HEK293 (cell line): ENCODE data around the gene ADAMTS10.

ENCODE experiments used
- ATF2 ChIP-seq: fragments of 450-650 bp; formaldehyde crosslinking; IDR thresholded peaks from 2 replicates; pipeline ENCODE4 v1.5.1; 2016; ENCODE audit warnings: missing biosample characterization, missing genetic modification characterization, low read depth
- KLF9 ChIP-seq: fragments of 450-650 bp; formaldehyde crosslinking; IDR thresholded peaks from 2 replicates; pipeline ENCODE4 v1.5.1; 2016; ENCODE audit warnings: missing biosample characterization, missing genetic modification characterization, low read depth
- OSR2 ChIP-seq: fragments of 450-650 bp; formaldehyde crosslinking; IDR thresholded peaks from 2 replicates; pipeline ENCODE4 v1.5.1; 2016; ENCODE audit warnings: missing biosample characterization, missing genetic modification characterization
- REST ChIP-seq: fragments of 450-650 bp; formaldehyde crosslinking; IDR thresholded peaks from 2 replicates; pipeline ENCODE4 v1.5.1; 2016; ENCODE audit warnings: missing biosample characterization, missing genetic modification characterization
- TRIM28 ChIP-seq: IDR thresholded peaks from 2 replicates; pipeline ENCODE4 v1.6.1; 2011; ENCODE audit warnings: low read length, control low read depth, borderline replicate concordance
- ZNF248 ChIP-seq: fragments of 450-650 bp; formaldehyde crosslinking; IDR thresholded peaks from 2 replicates; pipeline ENCODE4 v1.5.1; 2017; ENCODE audit warnings: missing biosample characterization, missing genetic modification characterization
- ZNF37A ChIP-seq: fragments of 450-650 bp; IDR thresholded peaks from 2 replicates; pipeline ENCODE4 v1.5.1; 2018; ENCODE audit warnings: missing biosample characterization, missing genetic modification characterization
- ZNF629 ChIP-seq: fragments of 450-650 bp; formaldehyde crosslinking; IDR thresholded peaks from 2 replicates; pipeline ENCODE4 v1.5.1; 2017; ENCODE audit warnings: missing biosample characterization, missing genetic modification characterization
- ZNF777 ChIP-seq: fragments of 450-650 bp; formaldehyde crosslinking; IDR thresholded peaks from 2 replicates; pipeline ENCODE4 v1.5.1; 2017; ENCODE audit warnings: missing biosample characterization, missing genetic modification characterization, borderline replicate concordance
- ZNF792 ChIP-seq: fragments of 450-650 bp; formaldehyde crosslinking; IDR thresholded peaks from 2 replicates; pipeline ENCODE4 v1.5.1; 2016; ENCODE audit warnings: missing biosample characterization, missing genetic modification characterization
- TF ChIP-seq, protein P1 (sequence below): fragments of 450-650 bp; formaldehyde crosslinking; IDR thresholded peaks from 2 replicates; pipeline ENCODE4 v1.5.1; 2016; ENCODE audit warnings: missing biosample characterization, missing genetic modification characterization
- TF ChIP-seq, protein P2 (sequence below): fragments of 450-650 bp; formaldehyde crosslinking; IDR thresholded peaks from 2 replicates; pipeline ENCODE4 v1.5.1; 2017; ENCODE audit warnings: missing biosample characterization, missing genetic modification characterization

GRCh38 chr19:8638078-8638619 lies 27.6 kb upstream of the ADAMTS10 start:
- TF ChIP-seq ATF2 (tag by site-specific recombination) (no peak), ZNF777 (tag by site-specific recombination) (no peak), KLF9 (tag by site-specific recombination) (no peak), TRIM28 (no peak), OSR2 (tag by site-specific recombination) (no peak), REST (no peak), ZNF629 (tag by site-specific recombination) (no peak), ZNF37A (no peak), ZNF792 (no peak), ZNF248 (tag by site-specific recombination) (no peak)
- TF ChIP-seq, protein P1, sequence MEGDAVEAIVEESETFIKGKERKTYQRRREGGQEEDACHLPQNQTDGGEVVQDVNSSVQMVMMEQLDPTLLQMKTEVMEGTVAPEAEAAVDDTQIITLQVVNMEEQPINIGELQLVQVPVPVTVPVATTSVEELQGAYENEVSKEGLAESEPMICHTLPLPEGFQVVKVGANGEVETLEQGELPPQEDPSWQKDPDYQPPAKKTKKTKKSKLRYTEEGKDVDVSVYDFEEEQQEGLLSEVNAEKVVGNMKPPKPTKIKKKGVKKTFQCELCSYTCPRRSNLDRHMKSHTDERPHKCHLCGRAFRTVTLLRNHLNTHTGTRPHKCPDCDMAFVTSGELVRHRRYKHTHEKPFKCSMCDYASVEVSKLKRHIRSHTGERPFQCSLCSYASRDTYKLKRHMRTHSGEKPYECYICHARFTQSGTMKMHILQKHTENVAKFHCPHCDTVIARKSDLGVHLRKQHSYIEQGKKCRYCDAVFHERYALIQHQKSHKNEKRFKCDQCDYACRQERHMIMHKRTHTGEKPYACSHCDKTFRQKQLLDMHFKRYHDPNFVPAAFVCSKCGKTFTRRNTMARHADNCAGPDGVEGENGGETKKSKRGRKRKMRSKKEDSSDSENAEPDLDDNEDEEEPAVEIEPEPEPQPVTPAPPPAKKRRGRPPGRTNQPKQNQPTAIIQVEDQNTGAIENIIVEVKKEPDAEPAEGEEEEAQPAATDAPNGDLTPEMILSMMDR (tag by site-specific recombination), result no peak
- TF ChIP-seq, protein P2, sequence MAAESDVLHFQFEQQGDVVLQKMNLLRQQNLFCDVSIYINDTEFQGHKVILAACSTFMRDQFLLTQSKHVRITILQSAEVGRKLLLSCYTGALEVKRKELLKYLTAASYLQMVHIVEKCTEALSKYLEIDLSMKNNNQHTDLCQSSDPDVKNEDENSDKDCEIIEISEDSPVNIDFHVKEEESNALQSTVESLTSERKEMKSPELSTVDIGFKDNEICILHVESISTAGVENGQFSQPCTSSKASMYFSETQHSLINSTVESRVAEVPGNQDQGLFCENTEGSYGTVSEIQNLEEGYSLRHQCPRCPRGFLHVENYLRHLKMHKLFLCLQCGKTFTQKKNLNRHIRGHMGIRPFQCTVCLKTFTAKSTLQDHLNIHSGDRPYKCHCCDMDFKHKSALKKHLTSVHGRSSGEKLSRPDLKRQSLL, result no peak
